A673 (cell line): ENCODE results near the gene MLLT6. TPM values are rescaled to one million over a fixed set of nuclear protein-coding genes. Genes with fewer than 3 reads are reported as not detected.

Experiments
- BruUV-seq: library from RNA; stranded (reverse); fragments of 400-500 nt; replicated peaks from 2 replicates; lab custom pipeline; 2021; lab: Mats Ljungman, UMichigan
- CTCF ChIA-PET: fragments of 300-600 bp; sonication (Branson Sonifier 250); formaldehyde crosslinking; loops from one replicate; lab custom pipeline; 2022; ENCODE audit warnings: antibody characterized with exemption; lab: Charles Lee
- POLR2A ChIA-PET: fragments of 300-600 bp; sonication (Branson Sonifier 250); formaldehyde crosslinking; loops from one replicate; lab custom pipeline; 2022; ENCODE audit warnings: antibody characterized with exemption; ENCODE audit not compliant: low non-redundant PET; lab: Charles Lee
- DNase-seq: peaks from one replicate; pipeline ENCODE4 v3.0.0-alpha.2; 2015; ENCODE audit warnings: low spot score
- H3K27ac ChIP-seq: fragments of 200-600 bp; sonication (generic); 2 replicates; pipeline ENCODE4 v1.5.1; 2016; ENCODE audit warnings: mixed run types, low read depth, mild to moderate bottlenecking, mixed read lengths, antibody characterized with exemption, low read length; ENCODE audit not compliant: poor library complexity, severe bottlenecking
- H3K27me3 ChIP-seq: fragments of 200-600 bp; sonication (generic); replicated peaks from 2 replicates; pipeline ENCODE4 v1.6.1; 2017; ENCODE audit warnings: mixed run types, low read depth, mild to moderate bottlenecking, mixed read lengths, antibody characterized with exemption, low read length; ENCODE audit not compliant: insufficient read depth, poor library complexity
- H3K36me3 ChIP-seq: fragments of 200-600 bp; sonication (generic); 2 replicates; pipeline ENCODE4 v1.6.1; 2016; ENCODE audit warnings: mixed run types, mild to moderate bottlenecking, mixed read lengths, antibody characterized with exemption, low read length; ENCODE audit not compliant: insufficient read depth, poor library complexity, severe bottlenecking
- H3K4me1 ChIP-seq: fragments of 200-600 bp; sonication (generic); 2 replicates; pipeline ENCODE4 v1.6.1; 2017; ENCODE audit warnings: mixed run types, mild to moderate bottlenecking, mixed read lengths, antibody characterized with exemption, low read length; ENCODE audit not compliant: insufficient read depth, poor library complexity, severe bottlenecking
- H3K4me3 ChIP-seq: fragments of 200-600 bp; sonication (generic); 2 replicates; pipeline ENCODE4 v1.5.1; 2016; ENCODE audit warnings: low read depth, mixed run types, mild to moderate bottlenecking, mixed read lengths, low read length; ENCODE audit not compliant: poor library complexity, severe bottlenecking
- H3K9me3 ChIP-seq: fragments of 200-600 bp; sonication (generic); 2 replicates; pipeline ENCODE4 v1.6.1; 2016; ENCODE audit warnings: mixed run types, low read depth, mild to moderate bottlenecking, mixed read lengths, antibody characterized with exemption, low read length; ENCODE audit not compliant: poor library complexity, severe bottlenecking
- CTCF ChIP-seq: fragments of 300-800, 200-600 bp; sonication (generic); conservative IDR thresholded peaks from 2 replicates; pipeline ENCODE4 v1.5.1; 2017; ENCODE audit warnings: low read depth, mild to moderate bottlenecking, antibody characterized with exemption, low read length, moderate library complexity, mixed read lengths
- EZH2 ChIP-seq: fragments of 200-600 bp; sonication (generic); IDR thresholded peaks from 2 replicates; pipeline ENCODE4 v1.6.1; 2017; ENCODE audit warnings: borderline replicate concordance, low read depth, mild to moderate bottlenecking, mixed read lengths, antibody characterized with exemption, low read length; ENCODE audit not compliant: poor library complexity, severe bottlenecking
- intact Hi-C: fragments of 100-400 bp; cut with micrococcal nuclease; formaldehyde crosslinking; loops from one replicate; pipeline ENCODE4 v1.10.0; 2022; ENCODE audit not compliant: unreplicated experiment
- total RNA-seq: library from RNA; stranded (reverse); gene quantifications from 2 replicates; pipeline ENCODE4 v1.2.3, GENCODE V29; 2021

The MLLT6 gene
- total RNA-seq, 1 experiment from 2014 or later, result 41.4 TPM

DNA sequence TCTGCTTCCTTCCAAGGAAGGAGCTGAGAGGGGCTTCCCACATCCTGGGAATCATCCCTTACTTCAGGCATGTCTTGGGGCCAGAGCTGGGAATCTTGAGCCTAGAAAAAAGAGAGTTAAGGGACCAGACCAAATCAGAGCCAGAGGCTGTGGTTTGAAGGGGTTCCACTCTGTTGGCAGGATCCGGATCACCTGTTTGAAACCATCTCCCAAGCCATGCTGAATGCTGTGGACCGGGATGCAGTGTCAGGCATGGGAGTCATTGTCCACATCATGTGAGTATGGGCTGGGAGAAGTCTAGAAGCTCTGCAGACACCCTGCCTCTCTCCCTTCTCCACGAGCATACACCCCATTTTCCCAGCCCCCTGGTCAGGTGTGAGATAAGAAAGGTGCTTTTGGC lies 57.2 kb downstream of the MLLT6 start:
- CTCF ChIA-PET, result no interaction called here
- TF ChIP-seq CTCF (no peak), EZH2 (no peak)
- POLR2A ChIA-PET, result no interaction called here

DNA sequence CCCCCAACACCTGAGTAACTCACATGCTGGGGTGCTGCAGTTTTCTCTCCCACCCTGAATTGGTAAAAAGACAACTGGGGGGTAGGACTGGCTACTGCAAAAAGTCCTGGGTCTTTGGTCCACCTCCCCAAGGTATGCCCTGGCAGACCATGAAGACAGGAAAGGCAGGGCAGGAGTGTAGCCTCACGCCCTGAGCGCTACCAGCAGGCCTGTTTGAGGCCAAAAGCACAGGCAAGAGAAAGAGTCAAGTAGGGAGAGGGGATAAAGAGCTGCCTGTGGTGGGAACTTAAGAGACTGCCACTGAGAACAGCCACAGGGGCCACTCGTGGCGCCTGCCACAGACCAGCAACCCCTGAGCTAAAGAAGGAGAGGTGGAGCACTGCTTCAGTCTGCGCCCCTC lies 61.3 kb downstream of the MLLT6 start:
- CTCF ChIA-PET, result no interaction called here
- intact Hi-C loops, result no loop called here
- H3K9me3 ChIP-seq, result no peaks in the 10 kb centered on the region
- POLR2A ChIA-PET, result no interaction called here
- no peak overlapping the region for H3K4me3 ChIP-seq
- TF ChIP-seq CTCF (no peak), EZH2 (no peak)
- BruUV-seq, result no TSS peak
- H3K4me1 ChIP-seq, result no peaks in the 10 kb centered on the region
- DNase-seq, result no peak
- no peaks in the 10 kb centered on the region for H3K27me3 ChIP-seq
- H3K27ac ChIP-seq, result no peak overlapping the region
- peaks cover 4% of the 10 kb centered on the region for H3K36me3 ChIP-seq

More for the DNA sequence above, 57.2 kb downstream of the MLLT6 start:
- intact Hi-C loops, result no loop called here
- no TSS peak for BruUV-seq
- DNase-seq, result no peak
- Histone ChIP-seq H3K9me3 (no peaks in the 10 kb centered on the region), H3K4me1 (no peaks in the 10 kb centered on the region), H3K27ac (no peak overlapping the region), H3K36me3 (peaks cover 2% of the 10 kb centered on the region), H3K4me3 (no peak overlapping the region), H3K27me3 (no peaks in the 10 kb centered on the region)

DNA sequence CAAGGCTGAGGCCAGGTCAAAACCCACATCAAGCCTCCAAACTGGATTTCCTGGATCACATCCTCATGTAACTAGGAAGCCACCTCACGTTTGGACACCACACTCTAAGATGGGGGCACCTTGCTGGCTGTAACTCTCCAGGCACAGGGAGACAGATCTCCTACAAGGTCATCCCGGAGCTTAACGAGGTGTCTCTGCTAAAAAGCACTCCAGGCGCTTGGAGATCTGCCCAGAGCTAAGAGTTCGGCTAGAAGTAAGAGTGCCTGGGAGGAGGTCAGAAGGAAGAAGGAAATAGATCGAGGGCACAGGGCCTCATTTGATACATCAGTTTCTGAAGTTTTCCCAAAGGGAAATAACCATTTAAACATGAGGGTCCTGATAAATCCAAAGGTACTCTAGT lies 63.3 kb downstream of the MLLT6 start:
- BruUV-seq, result no TSS peak
- no peaks in the 10 kb centered on the region for H3K27me3 ChIP-seq
- no peak for TF ChIP-seq CTCF
- no peak for TF ChIP-seq EZH2
- no peak overlapping the region for H3K4me3 ChIP-seq
- ChIA-PET CTCF (no interaction called here), POLR2A (no interaction called here)
- intact Hi-C loops, result no loop called here
- no peaks in the 10 kb centered on the region for H3K4me1 ChIP-seq
- no peaks in the 10 kb centered on the region for H3K9me3 ChIP-seq
- H3K27ac ChIP-seq, result no peak overlapping the region
- DNase-seq, result no peak
- peaks cover 12% of the 10 kb centered on the region for H3K36me3 ChIP-seq
